HG03159 (cell line): ENCODE data around the gene OPRL1.
A peak's percentile ranks its signal among the peaks of the same experiment; 100 is the strongest.

Experiments
- ATAC-seq: cut with Tn5 transposase; IDR thresholded peaks from one replicate; pipeline ENCODE4 v1.9.1; 2021; ENCODE audit warnings: mild to moderate bottlenecking, moderate library complexity; ENCODE audit not compliant: unreplicated experiment

The OPRL1 gene

DNA sequence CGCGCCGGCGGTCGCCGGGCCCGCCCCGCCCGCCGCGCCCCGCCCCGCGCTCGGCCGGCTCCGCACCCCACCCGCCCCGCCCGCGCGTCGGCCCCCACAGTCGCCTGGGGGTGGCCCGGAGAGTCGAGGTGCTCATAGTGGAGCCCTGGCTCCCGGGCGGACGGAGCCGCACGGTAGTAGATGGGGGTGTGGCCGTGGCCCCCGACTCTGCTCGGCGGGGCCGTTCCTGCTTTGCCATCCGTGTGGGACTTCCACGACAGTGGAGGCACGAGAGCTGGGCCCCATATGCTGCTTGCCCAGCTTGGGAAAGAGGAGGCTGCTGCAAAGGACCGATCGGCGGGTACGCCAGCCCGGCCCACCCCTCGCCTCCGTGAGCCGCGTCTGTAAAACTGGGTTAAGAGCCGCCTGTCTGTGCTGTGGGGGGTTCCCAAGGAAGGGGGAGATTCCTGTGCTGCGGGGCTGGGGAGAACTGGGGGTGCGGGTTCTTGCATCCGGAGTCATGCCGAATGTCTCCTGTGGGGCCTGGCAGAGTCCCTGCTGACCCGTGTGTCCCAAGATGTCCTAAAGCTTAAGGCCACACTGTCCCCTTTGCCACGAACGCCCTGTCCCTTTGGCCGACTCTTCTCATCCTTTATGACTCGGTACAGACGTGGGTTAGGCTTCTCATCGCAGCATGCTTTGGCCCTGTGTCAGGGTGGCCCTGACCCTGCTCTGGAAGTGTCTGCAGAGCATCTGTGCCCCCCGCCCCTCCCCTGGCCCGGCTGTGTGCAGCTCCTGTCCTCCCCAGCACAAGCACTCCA, at the start of gene OPRL1:
Gene OPRL1 (plus strand): TSS at position 70 of the 800 bp plus-strand sequence. CDS start 12,639 bp downstream, outside the sequence.
- no peak for ATAC-seq

DNA sequence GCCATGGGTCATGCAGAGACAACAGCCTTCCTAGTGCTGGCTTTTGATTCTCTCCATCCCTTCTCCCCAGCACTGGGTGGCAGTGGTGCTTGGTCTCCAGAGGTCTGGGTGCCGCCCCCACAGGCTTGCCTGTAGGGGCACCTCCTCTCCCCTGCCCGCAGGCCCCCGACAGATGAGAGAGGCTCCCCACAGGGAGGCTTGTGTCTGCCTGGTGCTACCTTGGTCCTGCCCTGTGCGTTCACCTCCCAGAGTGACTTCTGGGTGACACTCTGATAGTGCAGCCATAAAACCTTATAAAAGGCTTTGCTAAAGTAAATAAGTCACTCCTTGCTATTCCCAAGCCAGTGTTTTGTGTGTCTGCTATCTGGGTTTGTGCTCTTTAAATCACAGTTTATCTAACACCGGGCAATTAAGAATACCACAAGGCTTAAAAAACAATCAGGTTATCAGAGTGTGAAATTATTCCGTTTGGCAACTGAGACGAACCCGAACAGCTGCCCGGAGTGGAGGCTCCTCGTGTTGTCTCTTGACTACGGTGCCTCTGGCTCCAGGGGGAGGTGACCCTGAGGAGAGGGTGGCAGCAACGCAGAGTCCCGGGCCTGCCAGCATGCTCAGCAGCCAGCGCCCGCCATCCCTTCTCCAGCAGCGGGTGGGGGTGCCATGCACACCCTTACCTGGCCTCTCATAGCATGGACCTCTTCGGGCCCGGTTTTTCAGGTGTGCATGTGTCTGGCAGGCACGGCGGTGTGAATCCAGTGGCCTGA, 49.3 kb upstream of the OPRL1 start:
- ATAC-seq = no peak

DNA sequence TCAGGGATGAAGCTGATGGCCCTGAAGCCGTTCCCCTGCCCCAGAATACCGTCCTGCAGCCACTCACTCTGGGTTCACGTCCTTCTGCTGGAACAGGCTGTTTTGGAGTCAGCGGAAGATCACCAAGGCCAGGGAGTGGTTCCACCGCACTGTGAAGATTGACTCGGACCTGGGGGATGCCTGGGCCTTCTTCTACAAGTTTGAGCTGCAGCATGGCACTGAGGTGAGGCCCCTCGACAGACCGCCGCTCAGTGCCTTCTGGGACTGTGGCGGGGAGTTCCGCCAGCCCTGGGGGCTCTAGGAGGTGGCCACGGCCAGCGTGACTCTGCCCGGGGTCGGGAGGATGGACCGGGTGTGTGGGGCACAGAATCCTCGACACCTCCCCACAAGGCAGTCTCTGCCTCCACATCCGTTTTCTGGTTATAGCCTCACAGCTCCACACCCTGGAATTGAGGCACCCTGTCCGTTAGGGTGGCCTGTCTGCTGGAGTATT, 48.0 kb upstream of the OPRL1 start:
- no peak for ATAC-seq

DNA sequence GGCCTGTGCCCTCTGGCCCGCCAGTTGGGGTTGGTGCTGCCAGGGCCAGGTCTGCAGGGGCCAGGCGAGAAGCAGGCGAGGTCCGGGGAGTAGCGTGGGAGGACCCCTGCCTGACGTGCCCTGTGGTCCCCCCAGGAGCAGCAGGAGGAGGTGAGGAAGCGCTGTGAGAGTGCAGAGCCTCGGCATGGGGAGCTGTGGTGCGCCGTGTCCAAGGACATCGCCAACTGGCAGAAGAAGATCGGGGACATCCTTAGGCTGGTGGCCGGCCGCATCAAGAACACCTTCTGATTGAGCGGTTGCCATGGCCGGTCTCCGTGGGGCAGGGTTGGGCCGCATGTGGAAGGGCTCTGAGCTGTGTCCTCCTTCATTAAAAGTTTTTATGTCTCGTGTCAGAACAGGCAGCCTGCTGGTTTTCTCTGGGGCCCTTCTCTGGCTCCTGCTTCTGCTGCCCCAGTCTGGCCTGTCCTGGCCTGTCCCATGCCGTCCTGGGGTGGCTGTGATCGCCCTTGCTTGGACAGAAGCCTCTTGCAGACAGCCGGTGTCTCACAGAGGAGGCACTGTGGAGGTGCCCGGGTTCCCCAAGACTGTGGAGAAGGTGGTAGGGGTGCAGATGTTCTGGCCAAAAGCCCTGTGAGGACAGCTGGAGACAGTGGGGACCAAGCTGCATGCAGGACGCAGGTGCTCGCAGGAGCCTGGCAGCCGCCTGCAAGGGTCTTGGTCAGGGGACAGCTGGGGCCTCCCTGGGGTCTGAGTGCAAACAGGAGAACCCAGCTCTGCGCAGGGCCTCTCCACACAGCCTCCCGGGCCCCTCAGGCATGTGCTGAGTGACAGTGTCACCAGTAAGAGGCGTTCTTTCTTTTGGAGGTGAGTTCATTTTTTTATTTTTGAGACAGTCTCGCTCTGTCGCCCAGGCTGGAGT, 46.9 kb upstream of the OPRL1 start:
- ATAC-seq = no peak

DNA sequence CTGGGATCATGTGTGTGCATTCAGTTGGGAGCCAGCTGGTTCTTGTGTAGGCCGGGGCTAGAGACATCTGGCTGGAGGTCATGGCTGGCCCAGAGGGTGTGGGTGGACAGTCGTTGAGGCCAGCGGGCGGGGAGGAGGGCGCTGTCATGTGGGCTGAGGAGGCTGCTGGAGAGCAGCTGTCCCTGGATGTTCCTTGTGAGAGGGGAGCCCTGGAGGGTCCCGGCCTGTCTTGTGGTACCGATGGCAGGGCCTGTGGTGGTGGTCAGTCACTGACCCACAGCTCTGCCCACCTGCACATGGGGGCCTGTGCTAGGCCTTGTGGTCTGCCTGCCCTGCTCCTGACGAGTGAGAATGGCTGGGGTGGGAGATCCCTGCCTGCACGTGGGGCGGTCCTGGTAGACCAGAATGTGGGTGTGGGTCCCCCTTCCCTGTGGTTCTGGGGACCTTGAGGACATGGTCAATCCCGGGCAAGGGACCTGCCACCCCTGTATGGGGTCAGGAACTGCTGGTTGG, 45.8 kb upstream of the OPRL1 start:
- no peak for ATAC-seq

DNA sequence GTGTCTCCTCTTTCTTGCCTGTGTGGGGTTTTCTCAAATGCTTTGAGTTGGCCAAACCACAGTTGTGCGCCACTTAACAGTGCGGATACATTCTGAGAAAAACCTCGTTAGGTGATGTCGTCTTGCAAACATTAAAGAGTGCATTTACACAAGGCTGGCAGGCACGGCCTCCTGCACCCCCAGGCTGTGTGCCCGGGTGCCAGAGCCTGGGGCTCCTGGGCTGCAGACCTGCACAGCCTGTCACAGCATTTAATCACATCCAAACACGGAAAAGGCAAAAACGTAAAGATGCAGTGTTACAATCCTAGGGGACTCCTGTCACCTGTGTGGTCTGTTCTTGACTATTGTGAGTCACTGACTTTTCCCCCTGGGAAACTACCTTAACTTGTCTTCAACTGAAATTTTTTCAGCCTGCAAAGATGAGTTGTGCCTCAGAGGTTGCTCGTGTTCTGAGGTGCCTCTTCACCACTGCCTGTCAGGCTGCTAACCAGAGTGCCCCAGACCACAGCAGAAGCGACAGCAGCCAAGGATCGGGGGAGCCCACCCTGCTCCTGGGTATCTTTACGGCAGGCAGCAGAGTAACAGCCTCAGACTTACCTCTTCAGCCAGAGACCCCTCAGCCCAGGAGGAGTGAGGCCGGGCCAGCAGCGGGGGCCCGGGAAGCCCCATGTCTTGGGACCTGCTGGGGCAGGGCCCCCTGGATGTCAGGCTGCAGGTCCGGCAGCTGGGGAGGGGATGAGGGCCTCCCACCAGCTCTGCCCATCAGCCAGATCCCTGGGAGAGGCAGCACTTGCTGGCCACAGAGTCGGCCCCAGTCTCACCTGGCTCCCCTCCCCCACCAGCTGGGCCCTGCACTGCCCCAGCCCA, 44.6 kb upstream of the OPRL1 start:
- ATAC-seq = no peak

DNA sequence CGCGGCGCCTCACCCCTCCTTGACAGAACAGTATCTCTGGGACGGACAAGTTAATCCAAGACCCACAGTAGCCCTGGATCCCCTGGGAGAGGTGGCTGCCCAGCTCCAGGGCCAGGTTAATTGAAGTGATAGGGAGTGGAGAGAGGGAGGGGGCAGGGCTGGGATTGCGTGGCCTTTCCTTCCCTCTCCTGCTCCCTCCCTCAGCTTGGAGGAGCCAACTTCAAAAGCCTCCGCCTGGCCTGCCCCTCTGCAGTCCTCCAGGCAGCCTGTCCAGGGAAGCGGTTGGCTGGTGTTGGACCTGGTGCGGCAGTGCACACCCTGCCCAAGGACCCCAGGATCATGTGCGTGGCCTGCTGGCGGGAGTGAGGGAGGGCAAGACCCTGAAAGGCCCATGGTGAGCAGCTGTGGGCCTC, 43.9 kb upstream of the OPRL1 start, which contains the start of gene C20orf204:
Gene C20orf204 (plus strand): TSS at position 250 of the 413 bp plus-strand sequence. CDS start 142 bp downstream, at position 392.
- no peak for ATAC-seq

DNA sequence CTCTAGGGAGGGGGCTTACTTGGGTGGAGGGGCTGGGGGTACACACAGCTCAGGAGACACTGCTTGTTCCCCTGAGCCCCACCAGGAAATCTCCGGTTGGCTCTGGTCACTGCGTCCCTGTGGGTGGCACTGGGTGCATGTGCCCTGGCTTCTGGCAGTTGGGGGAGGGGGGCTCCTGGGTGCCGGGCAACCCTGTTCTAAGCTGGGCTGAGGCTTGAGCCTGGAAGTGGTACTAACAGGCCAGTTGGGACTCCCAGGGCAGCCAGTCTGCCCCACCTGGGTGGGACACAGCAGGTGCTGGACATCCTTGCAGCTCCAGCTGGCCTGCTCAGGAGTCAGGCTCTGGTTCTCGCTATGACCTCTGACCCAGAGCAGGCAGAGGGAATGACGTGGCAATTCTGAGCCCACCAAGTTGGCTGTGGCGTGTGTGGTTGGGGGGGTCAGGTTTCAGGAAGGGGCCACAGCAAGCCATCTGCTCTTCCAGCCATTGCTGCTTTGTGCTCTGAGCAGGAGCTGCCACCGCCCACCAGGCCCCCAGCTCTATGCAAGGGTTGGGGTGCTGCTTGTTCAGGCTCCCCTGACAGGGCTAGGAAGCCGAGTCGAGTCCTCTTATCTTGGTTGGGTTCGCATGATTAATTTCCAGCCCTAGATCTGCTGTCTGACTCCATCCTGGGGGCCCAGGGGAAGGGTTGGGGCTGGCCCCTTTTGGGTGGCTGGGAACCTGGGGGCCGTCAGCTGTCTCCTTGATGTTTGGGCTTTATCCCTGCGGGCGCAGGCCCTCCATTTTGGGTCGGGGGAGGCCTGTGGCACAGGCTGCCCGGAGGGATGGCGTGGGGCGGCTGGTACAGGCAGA, 43.3 kb upstream of the OPRL1 start:
- ATAC-seq = no peak

DNA sequence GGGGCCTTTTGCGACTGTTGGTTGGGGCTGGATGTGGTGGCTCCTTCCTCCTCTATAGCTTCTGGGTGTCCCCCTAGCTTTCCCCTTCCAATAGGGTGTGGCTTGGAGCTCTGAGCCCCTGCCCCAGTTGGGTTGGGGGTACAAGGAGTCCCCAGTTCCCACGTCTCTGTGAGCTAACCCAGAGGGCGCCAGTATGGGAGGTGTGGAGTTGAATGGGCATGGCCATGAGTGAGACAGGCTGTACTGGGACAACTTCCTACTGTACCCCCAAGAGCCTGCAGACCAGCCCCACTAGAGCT, 42.7 kb upstream of the OPRL1 start:
- no peak for ATAC-seq

DNA sequence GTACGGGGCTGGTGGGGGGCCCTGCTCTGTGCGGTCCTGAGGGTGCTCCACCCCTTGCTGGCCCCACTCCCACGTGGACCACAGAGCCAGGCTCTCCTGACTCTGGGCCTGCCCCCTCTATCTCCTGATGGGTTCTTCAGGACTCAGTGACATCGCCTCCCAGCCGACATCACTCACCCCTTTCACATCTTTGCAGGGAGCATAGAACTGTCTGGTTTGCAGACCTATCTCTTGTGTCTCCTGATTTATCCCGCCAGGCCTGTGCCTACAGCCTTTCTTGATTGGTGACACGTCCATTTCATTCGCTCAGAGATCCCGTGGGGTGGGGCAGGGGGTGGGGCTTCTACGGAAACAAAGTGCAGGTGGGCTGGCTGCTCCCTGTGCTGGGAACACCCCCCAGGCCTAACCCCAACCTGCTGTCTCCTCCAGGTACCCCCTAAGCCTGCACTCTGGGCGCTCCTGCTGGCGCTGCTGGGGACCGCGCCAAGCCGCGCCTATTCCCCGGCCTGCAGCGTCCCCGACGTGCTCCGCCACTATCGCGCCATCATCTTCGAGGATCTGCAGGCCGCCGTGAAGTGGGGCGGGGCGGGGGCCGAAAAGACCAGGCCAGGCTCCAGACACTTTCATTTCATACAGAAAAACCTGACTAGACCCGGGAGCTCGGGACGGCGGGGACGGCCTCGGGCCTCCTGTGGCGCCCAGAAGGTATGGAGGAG, 42.2 kb upstream of the OPRL1 start:
- no peak for ATAC-seq

DNA sequence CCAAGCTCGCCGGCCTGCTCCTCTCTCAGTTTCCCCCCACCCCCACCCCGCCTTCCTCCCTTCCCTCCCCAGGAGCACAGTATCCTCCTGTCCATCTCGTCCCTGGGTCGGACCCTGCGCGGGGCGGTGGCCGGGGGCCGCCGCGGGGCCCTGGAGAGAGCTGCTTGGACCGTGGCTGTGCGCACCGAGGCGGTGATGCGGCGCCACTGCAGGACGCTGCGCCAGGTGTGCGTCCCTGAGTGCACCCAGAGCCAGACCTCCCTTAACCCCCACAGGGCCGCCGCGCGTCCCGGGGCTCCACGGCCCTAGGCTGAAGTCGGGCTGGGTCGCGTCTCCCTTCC, 41.7 kb upstream of the OPRL1 start:
- ATAC-seq = peak; percentile 27

DNA sequence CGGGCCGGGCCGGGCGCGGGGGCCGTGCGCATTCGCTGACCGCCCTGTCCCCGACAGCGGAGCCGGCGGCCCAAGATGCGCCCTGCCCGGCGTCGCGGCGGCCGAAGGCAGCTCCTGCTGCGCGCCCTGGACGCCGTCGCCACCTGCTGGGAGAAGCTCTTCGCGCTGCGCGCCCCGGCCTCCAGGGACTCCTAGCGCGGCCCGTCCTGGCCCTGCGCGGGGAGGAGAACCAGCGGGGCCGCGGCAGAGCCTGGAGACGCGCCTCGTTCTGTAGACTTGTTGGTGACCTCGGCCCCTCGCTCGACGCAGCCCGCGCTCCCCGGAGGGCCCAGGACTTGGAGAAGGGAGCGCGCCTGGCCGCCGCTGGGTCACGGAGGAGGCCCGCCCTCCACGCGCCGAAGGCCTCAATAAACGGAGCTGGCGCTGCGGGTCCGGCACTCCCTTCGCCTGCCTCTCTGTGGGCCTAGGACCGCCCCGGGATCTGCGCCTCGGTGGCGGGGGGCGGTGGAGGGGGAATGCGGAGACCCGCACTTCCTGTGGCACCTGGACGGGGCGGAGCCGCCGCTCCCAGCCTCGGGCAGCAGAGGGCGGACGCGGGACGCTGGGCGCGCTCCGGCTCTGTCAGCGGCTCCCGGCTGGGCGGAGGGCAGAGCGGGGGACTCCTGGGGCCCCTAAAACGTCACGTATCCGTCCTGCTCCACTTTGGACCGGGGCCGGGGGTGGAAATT, 41.2 kb upstream of the OPRL1 start:
- ATAC-seq = peak; percentile 50

DNA sequence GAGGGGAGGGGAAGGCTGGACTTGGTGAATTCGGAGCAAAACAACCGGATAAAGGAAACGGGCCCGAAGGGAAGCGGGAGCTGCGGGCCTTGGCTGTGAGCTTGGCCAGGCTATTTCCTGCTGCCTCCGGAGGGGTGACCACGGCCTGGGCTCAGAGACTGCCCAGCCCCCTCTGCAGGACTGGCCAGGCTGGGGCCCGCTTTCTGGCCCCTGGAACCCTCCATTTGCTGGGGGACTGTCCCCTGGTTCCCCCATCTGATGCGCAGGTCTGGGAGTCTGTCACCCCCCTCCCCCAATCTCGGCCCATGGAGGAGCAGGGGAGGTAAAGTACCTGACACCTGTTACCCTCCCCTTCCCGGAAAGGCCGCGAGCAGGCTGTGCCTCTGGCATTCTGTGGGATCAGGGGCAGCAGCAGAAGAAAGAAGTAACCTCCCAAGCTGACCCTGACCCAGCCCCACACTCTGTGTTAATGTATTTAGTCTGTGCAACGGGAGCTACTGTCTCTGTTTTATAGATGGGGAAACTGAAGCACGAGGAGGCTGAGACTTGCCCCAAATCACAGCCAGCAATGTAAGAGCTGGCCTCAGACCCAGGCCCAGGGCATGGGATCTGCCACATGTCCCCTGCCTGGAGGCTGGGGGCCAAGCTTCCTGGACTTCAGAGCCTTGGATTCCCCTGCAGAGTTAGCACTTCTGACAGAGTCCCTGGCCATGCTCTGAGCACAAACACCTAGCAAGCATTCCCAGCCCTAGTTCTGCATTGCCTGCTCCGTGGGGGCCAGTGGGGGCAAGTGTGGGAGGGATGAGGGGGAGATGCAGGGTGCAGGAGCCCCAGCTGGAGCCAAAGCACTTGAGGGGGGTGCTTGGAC, 40.4 kb upstream of the OPRL1 start:
- ATAC-seq = no peak

DNA sequence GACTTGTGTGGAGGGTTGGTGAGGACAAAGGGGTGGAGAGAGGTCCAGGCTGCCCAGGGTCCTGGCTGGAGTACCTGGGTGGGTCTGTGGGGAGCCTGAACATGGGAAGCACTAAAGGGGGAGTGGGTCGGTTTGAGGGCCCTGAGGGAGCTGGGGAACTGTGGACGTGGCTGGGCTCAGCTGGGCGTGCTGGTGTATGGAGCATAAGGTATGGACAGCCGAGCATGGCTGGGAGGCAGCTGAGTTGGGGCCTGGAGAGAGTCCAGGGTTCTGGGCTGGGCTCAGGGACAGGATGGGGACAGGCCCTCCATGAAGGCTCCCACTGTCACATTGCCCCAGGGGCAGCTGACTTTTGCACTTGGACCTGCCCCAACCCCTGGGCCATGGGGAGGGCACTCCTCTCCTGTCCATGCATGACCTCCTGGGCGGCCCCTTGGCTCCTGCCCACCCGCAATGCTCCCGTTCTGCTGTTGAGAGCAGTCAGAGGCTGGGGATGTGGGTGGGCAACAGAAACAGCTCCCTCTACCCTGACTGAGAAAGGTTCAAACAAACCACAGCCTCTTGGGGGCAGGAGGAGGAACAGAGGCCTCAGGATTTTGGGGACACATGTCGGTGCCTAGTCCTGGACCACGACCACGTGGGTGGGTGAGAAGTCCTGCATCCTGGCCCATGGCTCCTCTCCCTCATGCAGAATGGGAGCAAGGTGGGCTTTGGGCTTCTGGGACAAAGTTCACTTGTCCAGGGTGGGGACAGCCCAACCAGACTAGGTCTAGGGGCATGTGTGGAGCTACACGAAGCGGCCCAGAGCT, 39.4 kb upstream of the OPRL1 start:
- ATAC-seq = no peak

DNA sequence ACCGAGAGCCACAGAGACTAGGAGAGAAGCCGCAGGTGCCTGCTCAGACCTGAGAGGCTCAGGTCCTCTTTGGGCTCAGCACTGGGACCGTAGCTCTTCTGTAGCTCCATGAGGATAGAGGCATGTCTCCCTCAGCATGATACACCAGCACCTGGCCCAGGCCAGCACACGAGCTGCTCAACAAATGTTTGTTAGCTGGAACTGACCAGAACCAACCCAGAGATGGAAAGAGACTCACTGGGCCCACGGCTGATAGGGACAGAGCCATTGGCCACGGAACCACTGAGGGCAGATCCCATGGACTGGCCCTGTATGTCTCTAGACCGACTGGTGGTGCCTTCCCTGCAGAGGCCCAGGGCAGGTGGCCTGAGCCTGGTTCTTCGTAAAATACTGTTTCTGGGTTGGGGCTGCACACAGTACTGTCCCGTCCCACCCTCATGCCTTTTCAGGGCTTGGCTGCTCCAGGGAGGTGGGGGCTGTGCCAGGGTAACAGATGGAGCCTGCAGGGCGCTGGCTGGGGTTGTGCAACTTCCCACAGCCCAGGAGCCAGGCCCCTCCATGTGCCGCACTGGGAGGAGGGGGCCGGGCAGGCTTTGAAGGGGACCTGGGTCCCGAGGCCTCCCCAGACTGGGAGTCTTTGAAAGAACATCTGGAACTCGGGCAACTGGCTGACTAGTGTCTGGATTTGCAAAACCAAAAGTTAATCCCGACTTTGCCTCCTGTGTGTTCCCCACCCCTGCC, 38.7 kb upstream of the OPRL1 start:
- ATAC-seq = no peak

DNA sequence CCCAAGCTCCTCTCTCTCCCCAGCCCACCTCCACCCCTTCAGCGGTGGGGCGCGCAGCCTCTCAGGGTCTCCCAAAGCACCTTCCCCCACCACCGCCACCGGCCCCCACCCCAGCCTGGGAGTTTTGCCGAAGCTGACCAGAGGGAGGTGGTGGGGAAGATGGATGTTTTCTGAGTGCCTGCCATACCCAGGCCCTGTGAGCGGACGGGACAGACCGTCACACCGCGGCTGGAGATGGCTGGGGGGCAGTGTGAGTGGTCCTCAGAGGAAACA, 38.2 kb upstream of the OPRL1 start:
- ATAC-seq = no peak
